T1000 (cell line): ENCODE measurements around the gene XPNPEP1.

Experiments
- DNase-seq: peaks from one replicate; lab custom pipeline; 2025; ENCODE audit warnings: mixed read lengths; lab: John Stamatoyannopoulos, UW

The XPNPEP1 gene

GRCh38 chr10:109947111-109947920 is 24.0 kb upstream of the XPNPEP1 start:
- no peak for DNase-seq

GRCh38 chr10:109946680-109947079 is 23.4 kb upstream of the XPNPEP1 start:
- no peak for DNase-seq

- no peak for DNase-seq
Observed at GRCh38 chr10:109945473-109946177, 22.3 kb upstream of the XPNPEP1 start.

DNA sequence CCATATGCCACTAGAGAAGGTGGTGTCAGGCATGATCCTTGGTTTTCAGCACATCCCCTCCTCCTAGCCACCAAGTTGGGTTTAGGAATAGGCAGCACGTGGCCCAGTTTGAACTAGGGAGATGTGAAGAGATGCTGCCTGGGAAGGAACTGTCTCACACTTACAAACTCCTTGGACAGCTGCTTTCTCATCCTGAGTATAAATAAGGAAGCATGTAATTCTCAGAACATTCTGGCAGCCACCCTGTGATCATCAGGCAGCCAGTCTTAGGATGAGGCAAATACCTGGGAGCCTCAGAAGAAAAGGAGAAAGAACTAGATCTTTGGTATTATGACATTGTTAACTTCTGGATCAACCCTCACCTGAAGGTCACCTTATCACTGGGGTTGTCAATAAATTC is 21.3 kb upstream of the XPNPEP1 start:
- DNase-seq, result no peak

DNA sequence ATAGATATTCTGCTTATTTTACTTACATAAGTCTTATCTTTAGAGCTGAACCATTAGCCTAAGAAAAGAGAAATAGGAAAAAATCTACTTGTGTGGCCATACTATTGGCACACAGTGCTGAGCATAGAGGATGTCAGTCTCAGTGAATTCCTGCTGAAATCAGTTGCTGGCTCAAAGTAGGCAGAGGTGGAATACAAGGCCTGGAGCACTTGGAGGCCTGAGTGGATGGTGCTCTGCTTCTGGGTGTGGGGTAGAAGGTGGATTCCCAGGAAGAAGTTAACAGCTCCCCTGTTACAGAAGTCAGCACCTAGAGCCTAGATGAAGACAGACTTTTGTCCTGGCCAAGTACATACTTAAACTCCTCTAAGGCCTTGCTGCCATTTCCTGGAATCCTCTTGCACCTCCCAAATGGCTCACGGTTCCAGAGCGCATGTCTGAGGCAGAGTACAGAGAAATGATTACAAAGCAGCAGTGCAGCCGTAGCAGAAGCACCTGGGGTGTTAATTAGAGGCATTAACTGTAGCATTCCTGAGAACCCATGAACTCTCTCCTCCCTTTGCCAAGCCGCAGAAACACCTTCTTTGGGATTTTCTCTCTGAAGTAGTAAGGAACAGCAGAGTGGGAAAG is 18.0 kb upstream of the XPNPEP1 start:
- DNase-seq, result no peak

DNA sequence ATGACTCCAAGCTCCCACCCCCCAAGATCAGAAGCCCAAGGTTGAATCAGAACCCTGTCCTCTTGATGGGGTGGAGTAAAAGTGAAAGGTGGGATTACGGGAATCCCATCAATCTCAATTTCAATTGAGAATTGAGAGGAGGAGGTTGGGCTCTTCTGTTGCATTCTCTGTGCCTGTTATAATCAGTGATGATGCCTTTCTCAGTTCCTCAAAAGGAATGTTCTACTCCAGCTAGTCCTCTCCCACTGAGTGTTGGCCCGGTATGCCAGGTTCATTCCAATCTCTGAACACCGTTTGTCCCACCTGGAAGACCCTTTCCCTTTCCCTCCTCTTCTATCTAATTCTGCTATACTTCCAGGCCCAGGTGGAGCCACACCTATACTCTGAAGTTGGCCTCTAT is 17.2 kb upstream of the XPNPEP1 start:
- DNase-seq, result no peak

DNA sequence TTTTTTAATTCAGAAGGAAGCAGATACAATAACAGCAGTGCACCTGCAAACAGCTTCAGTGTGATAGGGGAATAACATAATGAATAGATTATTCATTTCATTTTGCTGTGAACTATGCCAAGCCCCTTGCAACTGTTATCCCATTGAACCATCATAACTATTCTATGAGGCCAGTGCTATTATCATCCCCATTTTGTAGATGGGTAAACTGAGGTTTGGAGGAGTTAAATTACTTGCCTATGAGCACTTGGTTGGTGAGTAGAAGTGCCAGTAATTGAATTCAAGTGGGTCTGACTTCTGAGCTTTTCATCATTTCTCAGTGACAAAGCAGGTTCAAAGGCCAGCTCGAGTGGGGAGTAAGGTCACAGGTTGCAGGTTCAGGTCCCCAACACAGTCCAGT is 16.8 kb upstream of the XPNPEP1 start:
- no peak for DNase-seq

- DNase-seq, result no peak
Observed at GRCh38 chr10:109939315-109939961, 16.1 kb upstream of the XPNPEP1 start.

- no peak for DNase-seq
Observed at GRCh38 chr10:109937460-109938065, 14.3 kb upstream of the XPNPEP1 start.

DNA sequence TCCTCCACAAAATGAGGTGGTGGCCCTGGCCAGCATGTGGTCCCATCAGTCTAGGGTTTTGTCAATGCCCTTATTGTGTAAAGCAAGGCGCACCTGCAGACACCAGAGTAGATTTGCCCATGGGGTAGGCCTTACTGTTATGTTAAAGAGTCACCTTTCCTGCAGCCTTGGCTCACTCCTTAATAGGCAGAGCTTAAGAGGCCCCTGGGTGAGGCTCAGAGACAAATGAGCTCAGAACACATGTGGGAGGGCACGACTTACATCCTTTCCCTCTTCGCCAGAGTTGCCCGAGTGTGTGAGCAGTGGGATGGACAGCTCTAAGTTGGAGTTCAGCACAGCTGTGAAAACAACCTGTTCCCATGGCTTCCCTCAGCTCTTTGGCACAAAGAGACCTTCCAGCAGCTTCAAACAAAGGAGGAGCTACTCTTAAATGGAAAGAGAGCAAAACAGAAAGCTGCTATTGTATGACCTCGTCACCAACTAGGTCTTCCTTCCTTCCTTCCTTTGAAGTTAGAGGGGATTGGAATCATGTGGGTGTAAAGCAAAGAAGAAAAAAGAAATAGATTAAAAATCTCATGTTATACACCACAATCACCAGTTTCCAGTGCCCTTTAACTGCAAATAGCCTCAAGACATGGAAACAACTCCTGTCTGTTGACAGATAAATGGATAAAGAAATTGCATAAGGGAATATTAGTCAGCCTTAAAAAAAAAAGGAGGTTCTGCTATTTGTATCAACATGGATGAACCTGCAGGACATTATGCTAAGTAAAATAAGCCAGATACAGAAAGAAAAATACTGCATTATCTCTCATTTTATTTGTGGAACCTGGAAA is 11.9 kb upstream of the XPNPEP1 start:
- no peak for DNase-seq

DNA sequence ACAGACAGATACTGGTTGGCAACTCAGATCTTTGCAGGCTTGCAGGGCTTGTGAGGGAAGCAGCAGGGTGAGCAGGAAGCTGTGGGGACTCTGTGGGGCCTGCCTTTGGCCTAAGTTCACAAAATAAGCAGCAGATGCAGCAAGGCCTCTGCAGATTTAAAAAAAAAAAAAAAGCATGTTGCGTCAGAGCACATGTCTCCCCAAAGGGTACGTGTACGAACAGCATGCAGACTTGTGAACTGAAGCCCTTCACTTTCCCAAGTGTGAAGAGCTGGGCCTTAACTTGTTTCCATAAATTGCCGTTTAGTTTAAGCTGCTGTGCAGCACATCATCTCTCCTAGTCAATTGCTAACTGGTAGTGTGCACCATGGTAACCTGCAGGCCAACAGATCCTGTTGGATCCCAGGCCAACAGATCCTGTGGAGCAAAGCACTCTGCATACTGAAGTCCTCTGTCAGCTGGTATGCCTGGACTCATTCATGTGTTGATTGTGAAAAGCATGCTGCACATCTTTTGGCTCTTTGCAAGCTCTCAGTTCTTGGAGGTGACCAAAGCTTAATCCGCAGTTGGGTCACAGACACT is 10.8 kb upstream of the XPNPEP1 start:
- DNase-seq, result no peak

DNA sequence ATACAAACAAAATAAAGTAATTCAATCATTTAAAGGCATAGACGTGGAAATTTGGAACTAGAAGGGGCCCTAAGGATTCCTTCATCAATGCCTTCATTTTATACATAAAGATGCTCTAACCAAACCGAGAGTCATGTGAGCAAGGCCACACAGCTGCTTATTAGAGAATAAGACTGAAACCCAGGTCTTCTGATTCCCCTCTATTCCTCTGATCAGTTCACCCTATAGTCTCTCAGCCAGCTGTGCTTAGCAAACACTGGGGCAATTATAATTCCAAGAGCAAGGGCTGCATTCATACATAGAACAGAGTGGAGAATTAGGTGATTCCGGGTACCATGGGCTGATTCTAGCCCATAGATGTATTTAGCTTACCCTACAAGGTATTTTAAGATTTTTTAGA is 9.7 kb upstream of the XPNPEP1 start:
- DNase-seq, result no peak

DNA sequence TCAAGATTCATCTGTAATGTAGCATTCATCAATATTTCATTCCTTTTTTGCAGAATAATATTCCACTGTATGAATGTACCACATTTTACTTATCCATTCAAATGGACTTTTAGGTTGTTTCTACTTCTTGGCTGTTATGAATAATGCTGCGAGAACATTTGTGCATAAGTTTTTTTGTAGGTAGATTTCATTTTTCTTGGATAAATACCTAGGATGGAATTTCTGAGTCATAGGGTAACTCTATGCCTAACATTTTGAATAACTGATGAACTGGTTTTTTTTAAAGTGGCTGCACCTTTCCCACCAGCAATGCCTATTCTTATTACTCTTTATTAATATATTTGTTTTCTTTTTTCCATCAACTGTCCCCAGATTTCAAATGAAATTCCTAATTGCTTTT is 9.1 kb upstream of the XPNPEP1 start:
- DNase-seq, result no peak

DNA sequence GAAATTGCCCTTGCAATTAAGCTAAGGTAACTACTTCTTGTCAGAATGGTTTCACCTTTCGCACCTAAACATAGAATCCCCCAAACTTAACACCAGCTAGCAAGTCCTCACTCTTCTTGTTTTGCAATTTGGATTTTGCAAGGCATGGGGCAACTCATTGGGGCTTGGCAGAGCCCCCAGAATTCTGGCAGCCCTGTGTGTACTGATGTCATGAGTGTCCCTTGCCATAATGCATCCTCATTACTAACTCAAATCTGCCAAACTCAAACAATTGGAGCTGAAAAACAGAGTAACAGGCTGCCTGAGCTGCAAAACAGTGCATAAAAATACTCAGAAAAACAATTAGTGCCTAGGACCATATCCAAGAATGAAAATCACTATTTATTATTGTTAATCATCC is 7.9 kb upstream of the XPNPEP1 start:
- no peak for DNase-seq

- no peak for DNase-seq
Observed at GRCh38 chr10:109929501-109930219, 6.3 kb upstream of the XPNPEP1 start.

- no peak for DNase-seq
Observed at GRCh38 chr10:109928475-109928891, 5.2 kb upstream of the XPNPEP1 start.

DNA sequence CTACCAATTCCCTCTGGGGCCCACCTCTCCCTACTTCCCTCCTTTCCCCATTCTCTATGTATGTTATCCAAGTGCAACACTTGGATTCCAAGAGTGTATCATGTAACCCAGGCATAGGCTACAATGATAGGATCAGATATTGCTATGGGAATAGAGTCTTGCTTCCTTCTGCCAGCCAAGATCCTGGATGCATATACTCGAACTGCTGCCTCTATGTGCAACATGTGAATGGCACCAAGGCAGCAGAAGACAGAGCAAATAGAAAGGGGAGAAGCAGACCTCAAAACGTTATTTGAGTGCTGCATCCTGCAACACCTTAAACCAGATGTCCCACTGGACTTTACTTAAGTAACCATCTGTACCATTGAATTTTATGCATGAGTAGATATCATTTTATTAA is 3.5 kb upstream of the XPNPEP1 start:
- no peak for DNase-seq

GRCh38 chr10:109926061-109926745 is 2.9 kb upstream of the XPNPEP1 start:
- no peak for DNase-seq

DNA sequence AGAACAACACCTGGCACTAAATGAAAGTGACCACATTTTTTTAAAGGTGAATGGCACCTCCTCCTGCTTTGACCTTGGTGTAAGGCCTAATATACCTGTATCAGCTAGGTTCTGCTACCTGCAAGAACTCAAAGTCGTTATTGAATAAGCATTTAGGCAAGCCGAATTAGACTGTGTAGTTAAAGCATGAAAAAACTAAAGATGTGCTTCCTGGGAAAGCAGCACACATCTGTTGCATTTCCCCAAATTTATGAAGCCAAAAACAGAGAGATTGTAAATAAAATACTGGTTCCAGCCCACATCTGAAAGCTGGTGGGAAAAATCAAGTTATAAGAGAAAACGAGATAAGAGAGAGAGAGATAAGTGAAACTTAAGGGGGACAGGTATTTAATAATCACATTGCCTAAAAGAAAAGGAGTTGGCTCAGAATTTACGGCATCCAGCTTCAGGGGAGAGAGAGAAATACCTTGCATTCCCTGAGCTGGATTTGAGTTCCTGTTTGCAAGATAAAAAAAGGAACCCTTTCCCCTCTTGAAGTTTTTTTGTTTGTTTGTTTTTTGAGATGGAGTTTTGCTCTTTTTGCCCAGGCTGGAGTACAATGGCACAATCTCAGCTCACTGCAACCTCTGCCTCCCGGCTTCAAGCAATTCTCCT is 1.8 kb upstream of the XPNPEP1 start:
- no peak for DNase-seq
